ENCODE measurements around the gene HIVEP3. TPM values are rescaled to one million over a fixed set of nuclear protein-coding genes. Genes with fewer than 3 reads are reported as not detected.

HIVEP3 gene
- total RNA-seq, 1 donor from 2014 or later = 6.5 TPM

GRCh38 chr1:41733021-41733420 lies 185.7 kb downstream of the HIVEP3 start:
- no peak for DNase-seq
- peak; percentile 63 for ATAC-seq
- intact Hi-C loops (cut with micrococcal nuclease) = no loop called here

GRCh38 chr1:41731516-41732030 lies 187.1 kb downstream of the HIVEP3 start:
- intact Hi-C loops (cut with micrococcal nuclease) = no loop called here
- no peak for ATAC-seq
- DNase-seq = no peak

GRCh38 chr1:41730806-41731205 lies 187.9 kb downstream of the HIVEP3 start:
- ATAC-seq (no peak), DNase-seq (no peak)
- intact Hi-C loops (cut with micrococcal nuclease) = no loop called here

GRCh38 chr1:41728403-41729202 lies 190.1 kb downstream of the HIVEP3 start:
- ATAC-seq (peak; percentile 7), DNase-seq (no peak)
- intact Hi-C loops (cut with micrococcal nuclease) = no loop called here

- intact Hi-C loops (cut with micrococcal nuclease) = no loop called here
- no peak for DNase-seq
Observed at GRCh38 chr1:41727749-41728115, 191.0 kb downstream of the HIVEP3 start.

GRCh38 chr1:41726899-41727748 lies 191.6 kb downstream of the HIVEP3 start:
- intact Hi-C loops (cut with micrococcal nuclease) = no loop called here
- DNase-seq = peak; percentile 77
- ATAC-seq = peak; percentile 77

More at GRCh38 chr1:41727749-41728115, 191.0 kb downstream of the HIVEP3 start:
- no peak for ATAC-seq

- intact Hi-C loops (cut with micrococcal nuclease) = no loop called here
Observed at GRCh38 chr1:41726292-41726691, 192.4 kb downstream of the HIVEP3 start.

GRCh38 chr1:41724926-41725325 lies 193.8 kb downstream of the HIVEP3 start:
- intact Hi-C loops (cut with micrococcal nuclease) = no loop called here

More at GRCh38 chr1:41726292-41726691, 192.4 kb downstream of the HIVEP3 start:
- no peak for DNase-seq
- ATAC-seq = no peak

GRCh38 chr1:41724248-41724647 lies 194.5 kb downstream of the HIVEP3 start:
- DNase-seq (no peak), ATAC-seq (peak; percentile 30)
- intact Hi-C loops (cut with micrococcal nuclease) = no loop called here

More at GRCh38 chr1:41724926-41725325, 193.8 kb downstream of the HIVEP3 start:
- ATAC-seq = no peak
- no peak for DNase-seq

GRCh38 chr1:41723786-41724185 lies 194.9 kb downstream of the HIVEP3 start:
- no peak for DNase-seq
- intact Hi-C loops (cut with micrococcal nuclease) = no loop called here
- no peak for ATAC-seq

GRCh38 chr1:41722184-41722583 lies 196.5 kb downstream of the HIVEP3 start:
- no peak for DNase-seq
- ATAC-seq = no peak
- intact Hi-C loops (cut with micrococcal nuclease) = no loop called here

- no peak for ATAC-seq
- DNase-seq = no peak
- intact Hi-C loops (cut with micrococcal nuclease) = no loop called here
Observed at GRCh38 chr1:41720861-41721410, 197.8 kb downstream of the HIVEP3 start.

GRCh38 chr1:41719590-41719989 lies 199.1 kb downstream of the HIVEP3 start:
- intact Hi-C loops (cut with micrococcal nuclease) = no loop called here
- ATAC-seq (no peak), DNase-seq (no peak)

- DNase-seq = no peak
- intact Hi-C loops (cut with micrococcal nuclease) = no loop called here
- no peak for ATAC-seq
Observed at GRCh38 chr1:41719128-41719527, 199.6 kb downstream of the HIVEP3 start.

- intact Hi-C loops (cut with micrococcal nuclease) = no loop called here
- DNase-seq (peak; percentile 61), ATAC-seq (peak; percentile 75)
Observed at GRCh38 chr1:41718497-41718896, 200.2 kb downstream of the HIVEP3 start.

- ATAC-seq = no peak
- DNase-seq = no peak
- intact Hi-C loops (cut with micrococcal nuclease) = no loop called here
Observed at GRCh38 chr1:41716188-41717130, 202.3 kb downstream of the HIVEP3 start.

- intact Hi-C loops (cut with micrococcal nuclease) = no loop called here
- DNase-seq (no peak), ATAC-seq (no peak)
Observed at GRCh38 chr1:41715441-41716095, 203.2 kb downstream of the HIVEP3 start.
